Spleen (tissue), 11 donors: ENCODE data around the gene HHIP. TPM values are rescaled to one million over a fixed set of nuclear protein-coding genes. Genes with fewer than 3 reads are reported as not detected.

Experiments used
- DNase-seq: peaks from one replicate; pipeline ENCODE4 v3.0.0-alpha.2; 2020
- H3K27ac ChIP-seq, 8 donors: fragments of 200-600 bp; sonication (generic) in 7 of 8; 1 replicate in 4 of 8; 2 replicates in 4 of 8; pipeline versions ENCODE4 v1.5.0 to v1.8.0; 2016 to 2021; ENCODE audit warnings: inconsistent platforms in 4 of 8, mild to moderate bottlenecking in 4 of 8, moderate library complexity in 1 of 8
- H3K27me3 ChIP-seq, 7 donors: fragments of 200-600 bp; sonication (generic) in 6 of 7; replicated peaks in 1 of 7; 1 replicate in 4 of 7; 2 replicates in 3 of 7; pipeline versions ENCODE4 v1.5.0 to v1.8.0; 2016 to 2021; ENCODE audit warnings: inconsistent platforms in 3 of 7, mild to moderate bottlenecking in 1 of 7
- H3K36me3 ChIP-seq, 6 donors: fragments of 200-600 bp; sonication (generic) in 5 of 6; 1 replicate in 4 of 6; 2 replicates in 2 of 6; pipeline versions ENCODE4 v1.5.0 to v1.8.0; 2016 to 2021; ENCODE audit warnings: inconsistent platforms in 2 of 6
- H3K4me1 ChIP-seq, 6 donors: fragments of 200-600 bp; sonication (generic) in 5 of 6; 1 replicate in 3 of 6; 2 replicates in 3 of 6; pipeline versions ENCODE4 v1.5.0 to v1.8.0; 2016 to 2021; ENCODE audit warnings: inconsistent platforms in 3 of 6
- H3K4me3 ChIP-seq, 8 donors: fragments of 200-600 bp; sonication (generic) in 7 of 8; 1 replicate in 4 of 8; 2 replicates in 4 of 8; pipeline versions ENCODE4 v1.5.0 to v1.8.0; 2016 to 2021; ENCODE audit warnings: inconsistent platforms in 4 of 8, mild to moderate bottlenecking in 4 of 8, moderate library complexity in 2 of 8
- H3K9me3 ChIP-seq, 8 donors: fragments of 200-600 bp; sonication (generic) in 7 of 8; 1 replicate in 4 of 8; 2 replicates in 4 of 8; pipeline versions ENCODE4 v1.5.0 to v1.8.0; 2016 to 2021; ENCODE audit warnings: inconsistent platforms in 4 of 8
- POLR2A ChIP-seq, 3 donors: fragments of 450-650 bp; IDR thresholded peaks; one replicate each; pipeline ENCODE4 v1.5.1; 2017; ENCODE audit warnings: antibody characterized with exemption in 3 of 3, mild to moderate bottlenecking in 1 of 3
- POLR2AphosphoS5 ChIP-seq, 3 donors: sonication (generic); formaldehyde crosslinking; IDR thresholded peaks; one replicate each; pipeline ENCODE4 v1.5.1; 2017; ENCODE audit warnings: antibody characterized with exemption in 3 of 3
- WGBS, 5 donors: extraction: QIAGEN DNeasy Blood & Tissue Kit in 3 of 5; methylation state at CpG; one replicate each; pipeline versions ENCODE4 v1.1.5 to v1.1.7; 2013 to 2018; 5-methylcytosine and 5-hydroxymethylcytosine counted together
- intact Hi-C: fragments of 100-400 bp; cut with DNase I; formaldehyde crosslinking; loops from one replicate; pipeline ENCODE4 v1.15.0; 2023; ENCODE audit warnings: low total_unique reads
- polyA plus RNA-seq, 3 donors: library from polyadenylated mRNA; stranded (reverse); fragments of 200-250 nt; gene quantifications; one replicate each; pipeline ENCODE4 v1.2.1, GENCODE V29; 2013
- total RNA-seq, 7 donors: library from RNA; depleted of rRNA in 3 of 7; stranded (reverse); fragments of >200 nt in 3 of 7; fragmentation: NEBNext Ultra II Directional in 4 of 7; extraction: Animal tissue kit (Norgen Biotek cat#: 25700) in 4 of 7; gene quantifications; one replicate each; pipeline versions ENCODE4 v1.1.0 to v1.2.1, GENCODE V29; 2016 to 2021
- TF ChIP-seq, protein P1 (sequence below), 11 experiments: fragments of 200-600 bp in 7 of 11; fragments of 450-650 bp in 4 of 11; sonication (generic) in 4 of 11; IDR thresholded peaks in 8 of 11; conservative IDR thresholded peaks in 3 of 11; 1 replicate in 7 of 11; 2 replicates in 4 of 11; pipeline versions ENCODE4 v1.4.0 to v1.8.0; 2016 to 2021; ENCODE audit warnings: antibody characterized with exemption in 11 of 11, inconsistent platforms in 4 of 11, mild to moderate bottlenecking in 1 of 11
- donor health status: healthy with polysubstance abuse.
- donor health status: DM: no; HTN: no; CAD: no; lungs with moderate emphysema.
- donor health status: DM: no; HTN: no; CAD: no.
- donor health status: Bipolar disorder and iron deficiency.
- donor health status: healthy.
- donor health status: DM: no; HTN: no; CAD: no.
- donor health status: DM: yes; HTN: yes; CAD: no.

The HHIP gene
- total and polyA plus RNA-seq, 10 donors = not detected

DNA sequence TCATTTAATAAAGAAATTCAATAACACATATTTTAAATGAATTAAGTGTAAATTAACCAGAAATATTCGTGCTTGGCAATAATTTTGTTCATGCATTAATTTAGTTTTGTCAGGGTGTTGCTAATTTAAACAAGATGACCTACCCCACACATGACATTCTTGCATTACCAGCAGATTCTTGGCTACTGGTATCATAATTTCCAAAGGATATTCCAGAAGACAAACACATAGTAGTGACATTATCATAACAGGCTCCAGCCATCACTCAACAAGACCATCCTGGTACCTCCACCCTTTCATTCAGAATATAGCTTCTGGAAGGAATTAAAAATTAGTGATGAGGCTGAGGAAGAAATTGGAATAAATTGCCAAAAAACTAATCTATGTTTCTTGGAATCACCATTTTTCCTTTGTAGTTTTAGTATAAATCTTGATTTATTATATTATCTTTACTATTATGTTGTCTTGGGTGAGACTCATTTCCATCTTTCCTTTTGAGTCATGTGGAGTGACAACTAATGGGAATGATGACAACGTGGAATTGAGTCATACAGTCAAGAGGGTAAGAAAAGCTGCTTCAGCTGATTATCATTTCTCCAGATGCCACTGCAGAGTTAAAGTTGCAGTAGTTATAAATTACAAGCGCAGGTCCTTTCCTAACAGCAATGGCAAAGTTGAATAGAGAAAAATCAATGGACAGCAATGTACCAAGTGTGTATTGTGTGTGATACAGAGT, 30.9 kb upstream of the HHIP start:
- DNase-seq = no peak
- H3K4me3 ChIP-seq = no peak overlapping the region
- no peaks in the 10 kb centered on the region for H3K4me1 ChIP-seq
- TF ChIP-seq POLR2AphosphoS5 (IDR thresholded peaks at IDR 0.05) = no peak
- TF ChIP-seq, protein P1, sequence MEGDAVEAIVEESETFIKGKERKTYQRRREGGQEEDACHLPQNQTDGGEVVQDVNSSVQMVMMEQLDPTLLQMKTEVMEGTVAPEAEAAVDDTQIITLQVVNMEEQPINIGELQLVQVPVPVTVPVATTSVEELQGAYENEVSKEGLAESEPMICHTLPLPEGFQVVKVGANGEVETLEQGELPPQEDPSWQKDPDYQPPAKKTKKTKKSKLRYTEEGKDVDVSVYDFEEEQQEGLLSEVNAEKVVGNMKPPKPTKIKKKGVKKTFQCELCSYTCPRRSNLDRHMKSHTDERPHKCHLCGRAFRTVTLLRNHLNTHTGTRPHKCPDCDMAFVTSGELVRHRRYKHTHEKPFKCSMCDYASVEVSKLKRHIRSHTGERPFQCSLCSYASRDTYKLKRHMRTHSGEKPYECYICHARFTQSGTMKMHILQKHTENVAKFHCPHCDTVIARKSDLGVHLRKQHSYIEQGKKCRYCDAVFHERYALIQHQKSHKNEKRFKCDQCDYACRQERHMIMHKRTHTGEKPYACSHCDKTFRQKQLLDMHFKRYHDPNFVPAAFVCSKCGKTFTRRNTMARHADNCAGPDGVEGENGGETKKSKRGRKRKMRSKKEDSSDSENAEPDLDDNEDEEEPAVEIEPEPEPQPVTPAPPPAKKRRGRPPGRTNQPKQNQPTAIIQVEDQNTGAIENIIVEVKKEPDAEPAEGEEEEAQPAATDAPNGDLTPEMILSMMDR (IDR thresholded peaks at IDR 0.05 in 8 of 11, conservative IDR thresholded peaks at IDR 0.05 in 3 of 11) = no peak
- no peak for TF ChIP-seq POLR2A (IDR thresholded peaks at IDR 0.05)
- 63 to 72% (median 70%) methylated on average over 3 of the region's 3 CpGs for WGBS, 5 donors
- no peaks in the 10 kb centered on the region for H3K27me3 ChIP-seq
- intact Hi-C loops = no loop called here
- no peak overlapping the region for H3K27ac ChIP-seq
- no peaks in the 10 kb centered on the region for H3K36me3 ChIP-seq
- peaks cover 0 to 5% (median 0%) of the 10 kb centered on the region in 8 donors for H3K9me3 ChIP-seq

GRCh38 chr4:144621681-144622080, 24.3 kb upstream of the HHIP start:
- Histone ChIP-seq H3K27ac (no peak overlapping the region), H3K27me3 (no peaks in the 10 kb centered on the region), H3K36me3 (no peaks in the 10 kb centered on the region), H3K9me3 (peaks cover 0 to 3% (median 0%) of the 10 kb centered on the region in 8 donors), H3K4me1 (no peaks in the 10 kb centered on the region), H3K4me3 (no peak overlapping the region)
- TF ChIP-seq POLR2A (IDR thresholded peaks at IDR 0.05) (no peak), POLR2AphosphoS5 (IDR thresholded peaks at IDR 0.05) (no peak)
- TF ChIP-seq, protein P1 (IDR thresholded peaks at IDR 0.05 in 8 of 11, conservative IDR thresholded peaks at IDR 0.05 in 3 of 11) = no peak
- no peak for DNase-seq
- 51 to 55% (median 53%) methylated on average over 3 of the region's 3 CpGs for WGBS, 5 donors
- intact Hi-C loops = no loop called here

GRCh38 chr4:144627663-144628076, 18.3 kb upstream of the HHIP start:
- no peaks in the 10 kb centered on the region for H3K9me3 ChIP-seq
- no peak overlapping the region for H3K4me3 ChIP-seq
- no peaks in the 10 kb centered on the region for H3K36me3 ChIP-seq
- TF ChIP-seq POLR2AphosphoS5 (IDR thresholded peaks at IDR 0.05) = no peak
- TF ChIP-seq, protein P1 (IDR thresholded peaks at IDR 0.05 in 8 of 11, conservative IDR thresholded peaks at IDR 0.05 in 3 of 11) = no peak
- TF ChIP-seq POLR2A (IDR thresholded peaks at IDR 0.05) = no peak
- no peak for DNase-seq
- no peaks in the 10 kb centered on the region for H3K27me3 ChIP-seq
- no peak overlapping the region for H3K27ac ChIP-seq
- intact Hi-C loops = no loop called here
- WGBS, 5 donors = 50 to 77% (median 73%) methylated on average over 2 of the region's 2 CpGs
- H3K4me1 ChIP-seq = no peaks in the 10 kb centered on the region

- DNase-seq = no peak
These were observed 12.7 kb upstream of the HHIP start for GRCh38 chr4:144633215-144633614.

More at GRCh38 chr4:144633215-144633614, 12.7 kb upstream of the HHIP start:
- no peaks in the 10 kb centered on the region for H3K27me3 ChIP-seq
- 66 to 73% (median 70%) methylated on average over 6 of the region's 6 CpGs for WGBS, 5 donors
- no peak for TF ChIP-seq POLR2AphosphoS5 (IDR thresholded peaks at IDR 0.05)
- no peak for TF ChIP-seq POLR2A (IDR thresholded peaks at IDR 0.05)
- TF ChIP-seq, protein P1 (IDR thresholded peaks at IDR 0.05 in 8 of 11, conservative IDR thresholded peaks at IDR 0.05 in 3 of 11) = no peak
- intact Hi-C loops = no loop called here
- no peaks in the 10 kb centered on the region for H3K36me3 ChIP-seq
- H3K4me1 ChIP-seq = no peaks in the 10 kb centered on the region
- H3K4me3 ChIP-seq = no peak overlapping the region
- no peak overlapping the region for H3K27ac ChIP-seq
- no peaks in the 10 kb centered on the region for H3K9me3 ChIP-seq
